CD4-positive, alpha-beta T cell treated with Interleukin-12 subunit alpha and Interleukin-12 subunit beta, for 1 hour (primary cell): ENCODE data around the gene CYP2J2.
"Not testable (repeated sequence)": the region's sequence is repeated elsewhere in the genome, so short reads cannot be mapped to it uniquely, and the experiment has no call there.

Source experiments
- DNase-seq: peaks from one replicate; pipeline ENCODE4 v3.0.0-alpha.2; 2020

Gene CYP2J2

GRCh38 chr1:59857679-59858354, 68.8 kb downstream of the CYP2J2 start:
- no peak for DNase-seq

DNA sequence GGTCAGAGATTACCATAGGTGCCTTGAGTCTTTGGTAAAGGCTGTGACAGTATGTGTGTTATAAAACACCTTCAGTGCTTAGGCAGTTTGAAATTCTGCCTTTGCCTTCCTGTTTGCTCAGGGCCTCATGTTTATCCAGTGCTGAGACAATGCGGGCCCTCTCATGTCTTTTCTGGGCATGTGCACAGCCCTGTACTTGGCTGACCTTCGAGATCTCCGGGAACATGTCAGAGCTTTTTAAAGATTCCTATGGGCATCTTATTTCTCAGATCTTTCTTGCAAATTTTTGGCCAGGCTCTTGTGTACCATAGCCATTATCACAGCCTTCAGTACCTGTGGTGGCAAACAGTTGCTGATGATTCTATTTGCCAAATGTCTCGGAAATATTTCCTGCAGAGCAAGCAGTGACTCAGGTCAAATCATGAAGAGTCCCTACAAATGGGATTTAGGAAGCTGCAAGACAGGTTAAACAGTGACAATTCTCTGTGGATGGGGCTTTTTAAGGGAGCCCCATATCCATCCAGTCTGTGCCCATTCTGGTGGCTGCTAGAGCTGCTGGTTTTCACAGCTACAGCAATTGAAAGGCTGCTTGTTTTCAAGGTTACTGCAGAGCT, 69.7 kb downstream of the CYP2J2 start:
- no peak for DNase-seq

GRCh38 chr1:59855297-59855696, 71.3 kb downstream of the CYP2J2 start:
- not testable (repeated sequence) for DNase-seq

GRCh38 chr1:59852117-59852516, 74.5 kb downstream of the CYP2J2 start:
- DNase-seq, result no peak

- no peak for DNase-seq
These were observed 79.7 kb downstream of the CYP2J2 start for GRCh38 chr1:59846895-59847282.

GRCh38 chr1:59846209-59846894, 80.2 kb downstream of the CYP2J2 start:
- no peak for DNase-seq

GRCh38 chr1:59845091-59845490, 81.5 kb downstream of the CYP2J2 start:
- no peak for DNase-seq
